GM21786 (cell line): ENCODE data around the gene NR1H2.
"Not testable (repeated sequence)": the region's sequence is repeated elsewhere in the genome, so short reads cannot be mapped to it uniquely, and the experiment has no call there.

Experiments
- ATAC-seq: cut with Tn5 transposase; IDR thresholded peaks from one replicate; pipeline ENCODE4 v1.9.1; 2021; ENCODE audit not compliant: unreplicated experiment

Gene NR1H2

DNA sequence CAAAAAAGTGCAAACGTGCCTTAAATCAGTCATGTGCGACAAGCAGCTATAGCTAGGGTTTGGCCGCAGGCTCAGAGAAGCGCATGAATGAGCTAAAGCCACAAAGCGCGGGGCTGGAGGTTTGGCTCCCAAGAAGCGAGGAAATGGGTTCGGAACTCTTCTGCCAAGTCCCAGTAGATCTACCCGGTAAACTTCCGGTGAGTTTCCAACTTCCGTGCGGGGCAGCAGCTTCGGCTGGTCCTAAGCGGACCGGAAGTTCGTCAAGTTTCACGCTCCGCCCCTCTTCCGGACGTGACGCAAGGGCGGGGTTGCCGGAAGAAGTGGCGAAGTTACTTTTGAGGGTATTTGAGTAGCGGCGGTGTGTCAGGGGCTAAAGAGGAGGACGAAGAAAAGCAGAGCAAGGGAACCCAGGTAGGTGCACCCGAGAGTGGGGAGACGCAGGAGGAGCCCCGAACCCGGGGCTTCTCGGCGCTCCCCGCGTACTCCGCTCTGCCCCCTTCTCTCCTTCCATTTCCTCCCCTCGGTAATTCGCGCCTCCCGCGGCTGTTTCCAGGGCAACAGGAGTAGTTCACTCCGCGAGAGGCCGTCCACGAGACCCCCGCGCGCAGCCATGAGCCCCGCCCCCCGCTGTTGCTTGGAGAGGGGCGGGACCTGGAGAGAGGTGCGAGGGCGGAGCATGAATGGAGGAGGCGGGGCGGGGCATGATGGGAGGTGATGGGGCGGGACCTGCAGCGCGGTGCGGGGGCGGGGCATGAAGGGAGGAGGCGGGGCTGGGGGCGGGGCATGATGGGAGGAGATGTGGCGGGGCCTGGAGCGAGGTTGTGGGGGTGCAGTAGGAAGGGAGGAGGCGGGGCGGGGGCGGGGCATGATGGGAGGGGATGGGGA is at the start of gene NR1H2:
NR1H2 (plus strand) TSS at position 292 of the 885 bp plus-strand sequence. CDS start 1,149 bp downstream, outside the sequence.
- peak; percentile 79 for ATAC-seq

DNA sequence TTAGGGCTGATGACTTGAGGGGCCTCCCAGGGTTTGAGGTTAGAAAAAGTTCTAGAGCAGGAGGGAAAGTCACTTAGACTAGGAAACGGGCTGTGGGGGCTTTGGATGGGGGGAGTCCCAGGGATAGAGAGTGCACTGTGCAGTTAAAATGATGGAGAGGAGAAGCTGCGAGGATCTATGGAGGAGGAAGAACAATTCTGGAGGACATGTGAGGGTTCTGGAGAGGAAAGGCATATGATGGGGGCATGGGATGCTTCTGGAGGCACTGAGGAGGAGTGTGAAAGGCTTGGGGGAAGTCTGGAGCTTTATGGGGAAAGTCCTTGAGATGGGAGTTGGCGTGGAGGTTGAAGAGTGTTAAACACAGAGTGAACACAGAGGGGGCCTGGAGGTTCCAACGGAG is 49.2 kb upstream of the NR1H2 start:
- no peak for ATAC-seq

DNA sequence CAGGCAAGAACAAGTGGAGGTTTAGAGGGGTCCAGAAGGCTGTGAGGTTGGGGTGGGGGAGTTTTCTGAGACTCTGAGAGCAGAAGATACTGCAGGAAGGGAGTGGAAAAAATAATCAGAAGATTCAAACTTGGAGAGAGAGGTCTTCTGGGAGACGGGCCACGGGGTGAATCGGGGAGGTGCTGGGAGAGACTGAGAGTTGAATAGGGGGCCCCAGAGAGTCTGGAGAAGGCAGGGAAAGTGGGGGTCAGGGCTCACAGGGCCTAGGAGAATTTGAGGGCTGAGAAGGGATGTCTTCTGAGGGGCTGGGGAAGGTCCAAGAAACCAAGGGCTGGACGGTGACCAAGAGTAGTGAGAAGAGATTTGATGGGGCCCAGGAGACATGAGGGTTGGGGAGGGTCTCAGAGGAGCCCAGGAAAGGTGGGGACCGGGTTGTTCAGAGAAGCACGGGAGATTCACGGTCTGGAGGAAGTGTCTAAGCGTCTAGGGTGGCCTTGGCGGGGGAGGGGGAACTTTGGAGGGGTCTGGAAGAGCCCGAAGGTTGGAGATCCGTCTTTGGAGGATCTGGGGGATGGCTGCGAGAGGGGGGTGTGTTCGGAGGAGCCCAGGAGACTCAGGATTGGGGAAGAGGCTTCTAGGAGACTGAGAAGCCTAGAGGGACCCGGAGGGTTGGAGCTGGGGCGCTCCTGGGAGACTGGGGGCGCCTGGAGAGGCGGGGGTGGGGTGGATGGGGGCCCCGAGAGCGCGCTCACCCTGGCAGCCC is 48.6 kb upstream of the NR1H2 start:
- ATAC-seq: no peak

DNA sequence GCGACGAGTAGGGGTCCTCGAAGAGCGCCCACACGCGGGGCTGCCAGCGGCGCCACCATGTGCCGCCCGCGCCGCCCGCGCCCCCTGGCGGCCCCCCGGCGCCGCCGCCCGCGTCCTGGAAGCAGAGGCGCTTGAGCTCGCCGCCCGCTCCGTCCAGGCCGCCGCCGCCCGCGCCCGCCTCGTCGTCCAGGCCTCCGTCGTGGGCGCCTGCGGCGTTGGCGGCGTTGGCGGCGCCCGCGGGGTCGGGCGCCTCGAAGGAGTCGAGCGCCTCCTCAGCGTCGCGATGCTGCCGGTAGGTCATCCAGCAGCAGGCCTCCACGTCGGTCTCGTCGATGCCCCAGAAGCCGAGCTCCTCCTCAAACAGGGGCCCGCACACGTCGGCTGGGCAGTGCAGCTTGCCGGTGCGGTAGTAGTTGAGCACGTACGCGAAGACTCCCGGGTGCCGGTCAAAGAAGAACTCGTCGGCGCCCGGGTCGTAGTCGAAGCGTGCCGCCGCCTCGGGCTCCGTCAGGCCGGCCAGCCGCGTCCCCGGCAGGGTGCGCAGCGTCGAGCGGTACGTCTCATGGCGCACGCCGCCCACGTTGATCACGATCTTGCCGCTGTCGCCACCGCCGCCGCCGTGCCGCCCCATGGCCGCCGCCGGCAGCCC is 47.9 kb upstream of the NR1H2 start:
- no peak for ATAC-seq

DNA sequence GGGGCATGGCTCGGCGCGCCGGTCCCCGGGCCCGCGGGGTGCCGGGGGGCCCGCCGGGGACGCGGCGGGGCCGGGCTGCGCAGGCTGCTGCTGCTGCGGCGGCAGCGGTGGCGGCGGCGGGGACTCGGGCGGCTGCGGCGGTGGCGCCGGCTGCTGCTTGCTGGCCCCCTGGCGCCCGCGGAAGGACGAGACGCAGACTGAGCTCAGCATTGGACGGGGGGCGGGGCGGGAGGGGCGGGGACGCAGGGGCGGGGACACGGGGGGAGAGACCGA is 47.4 kb upstream of the NR1H2 start:
- ATAC-seq: peak; percentile 2

DNA sequence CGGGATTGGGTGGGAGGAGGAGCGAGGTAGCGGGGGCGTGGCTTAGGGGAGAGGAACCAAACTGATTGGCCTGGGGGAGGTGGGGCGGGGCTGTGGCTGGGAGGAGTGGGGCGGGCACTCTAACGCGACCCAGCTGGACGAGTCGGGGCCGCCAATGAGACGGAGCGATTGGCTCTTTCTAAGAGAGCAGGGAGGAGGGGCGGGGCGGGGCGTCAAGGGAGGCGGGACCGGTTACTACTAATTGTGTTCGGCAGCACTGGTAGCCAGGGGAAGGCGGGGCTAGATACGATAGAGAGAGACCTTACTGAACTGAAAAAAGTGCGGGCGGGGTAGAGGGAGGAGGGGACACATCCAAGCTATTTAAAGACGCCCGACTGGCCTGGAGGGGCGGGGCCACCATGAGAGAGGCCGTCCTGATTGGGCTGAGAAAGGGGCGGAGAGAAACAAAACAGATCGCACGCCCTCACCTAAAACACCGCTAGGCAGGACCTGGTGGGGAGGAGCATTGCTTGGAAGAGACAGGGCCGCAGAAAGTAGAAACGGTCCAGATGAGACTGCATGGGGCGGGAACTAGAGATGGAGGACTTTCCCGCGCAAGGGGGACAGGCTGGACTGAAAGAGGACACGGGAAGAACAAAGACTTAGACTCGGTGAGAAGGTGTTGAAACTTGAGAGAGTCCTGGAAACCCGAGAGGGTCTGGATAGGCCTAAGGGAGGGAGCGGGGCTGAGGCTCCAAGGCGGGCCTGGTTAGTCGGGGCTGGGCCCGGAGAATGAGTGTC is 46.9 kb upstream of the NR1H2 start, which contains the start of gene KCNC3:
KCNC3 (minus strand) TSS at position 232 of the 780 bp plus-strand sequence. CDS start 295 bp downstream, outside the sequence.
- ATAC-seq: peak; percentile 46

DNA sequence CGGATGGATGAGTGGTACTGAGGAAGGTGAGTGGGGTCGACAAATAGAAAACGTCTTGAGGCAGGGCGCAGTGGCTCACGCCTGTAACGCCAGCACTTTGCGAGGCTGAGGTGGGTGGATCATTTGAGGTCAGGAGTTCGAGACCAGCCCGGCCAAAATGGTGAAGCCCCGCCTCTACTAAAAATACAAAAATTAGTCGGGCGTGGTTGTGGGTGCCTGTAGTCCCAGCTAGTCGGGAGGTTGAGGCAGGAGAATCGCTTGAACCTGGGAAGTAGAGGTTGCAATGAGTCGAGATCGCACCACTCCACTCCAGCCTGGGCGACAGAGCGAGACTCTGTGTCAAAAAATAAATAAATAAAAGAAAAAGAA is 46.3 kb upstream of the NR1H2 start:
- ATAC-seq: not testable (repeated sequence)

DNA sequence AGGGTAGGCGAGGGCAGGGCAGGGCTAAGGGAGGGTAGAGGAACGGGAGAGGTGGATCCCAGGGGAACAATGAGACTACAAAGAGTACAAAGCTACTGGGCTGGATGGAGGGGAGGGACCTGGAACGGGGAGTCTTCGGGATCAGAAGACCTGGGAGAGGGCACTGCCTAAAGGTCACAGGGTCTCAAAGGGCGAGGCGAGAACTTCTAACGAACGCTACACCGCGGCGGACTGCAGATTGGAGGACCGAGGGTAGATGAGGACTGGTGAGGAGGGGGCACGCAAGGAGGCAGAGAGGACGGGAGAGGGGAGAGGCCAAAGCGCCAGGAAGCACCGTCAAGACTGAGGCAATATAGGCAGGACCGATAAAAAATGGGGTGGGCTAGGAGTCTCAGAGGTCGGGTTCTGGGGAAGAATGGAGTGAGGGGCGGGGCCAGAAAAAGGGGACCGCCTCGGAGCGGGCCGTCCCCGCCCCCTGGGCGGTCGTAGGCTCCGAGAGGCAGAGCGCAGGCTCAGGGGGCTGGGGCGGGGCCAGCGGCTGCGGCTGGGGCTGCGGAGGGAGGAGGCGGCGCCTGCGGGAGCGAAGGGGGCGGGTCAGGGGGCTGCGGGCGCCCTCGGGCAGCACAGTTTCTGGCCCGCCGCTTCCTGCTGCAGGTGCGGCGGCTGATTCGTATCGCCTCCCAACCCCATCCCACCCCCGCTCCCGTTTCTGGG is 45.7 kb upstream of the NR1H2 start:
- no peak for ATAC-seq

DNA sequence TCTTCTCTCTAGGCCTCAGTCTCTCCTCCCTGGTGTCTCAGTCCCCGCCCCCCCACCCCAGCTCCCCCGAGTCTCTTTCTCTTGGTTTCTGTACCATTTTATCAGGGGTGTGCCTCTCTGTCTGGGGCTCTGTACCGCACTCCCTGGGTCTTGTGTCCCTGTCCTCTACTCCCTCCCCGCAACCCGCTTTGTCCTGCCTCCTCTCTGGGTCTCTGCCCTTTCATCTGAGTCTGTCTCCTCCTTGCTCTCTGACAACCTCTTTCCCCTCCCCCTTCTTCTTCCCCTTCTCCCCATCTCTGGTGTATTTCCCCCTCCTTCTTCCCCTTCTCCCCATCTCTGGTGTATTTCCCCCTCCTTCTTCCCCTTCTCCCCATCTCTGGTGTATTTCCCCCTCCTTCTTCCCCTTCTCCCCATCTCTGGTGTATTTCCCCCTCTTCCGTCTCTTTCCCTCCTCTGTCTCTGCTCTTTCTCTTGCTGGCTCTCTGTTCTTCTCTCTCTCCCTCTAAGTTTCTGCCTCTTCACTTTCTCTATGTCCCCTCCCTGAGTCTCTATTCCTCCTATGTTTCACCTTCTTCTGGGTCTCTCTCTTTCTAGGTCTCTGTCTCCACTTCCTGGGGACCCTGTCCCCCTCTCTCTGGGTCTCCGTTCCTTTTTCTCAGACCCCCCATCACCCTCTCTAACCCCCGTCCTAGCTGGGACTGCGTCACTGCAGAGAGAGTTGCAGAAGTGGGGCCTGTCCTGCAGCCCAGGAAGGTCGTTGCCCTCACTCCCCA is 44.9 kb upstream of the NR1H2 start:
- ATAC-seq: no peak

DNA sequence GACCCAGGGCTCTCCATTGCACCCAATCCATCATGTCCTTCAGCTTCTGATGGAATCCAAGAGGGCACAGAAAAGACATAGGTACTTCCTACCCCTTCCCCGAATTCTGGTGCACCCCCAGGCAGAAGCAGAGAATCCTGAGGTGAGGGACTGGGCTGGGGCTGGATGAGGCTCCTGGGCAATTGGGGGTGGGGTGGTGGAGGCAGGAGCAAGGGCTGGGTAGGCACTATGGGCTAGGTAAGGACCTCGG is 44.3 kb upstream of the NR1H2 start:
- ATAC-seq: no peak

DNA sequence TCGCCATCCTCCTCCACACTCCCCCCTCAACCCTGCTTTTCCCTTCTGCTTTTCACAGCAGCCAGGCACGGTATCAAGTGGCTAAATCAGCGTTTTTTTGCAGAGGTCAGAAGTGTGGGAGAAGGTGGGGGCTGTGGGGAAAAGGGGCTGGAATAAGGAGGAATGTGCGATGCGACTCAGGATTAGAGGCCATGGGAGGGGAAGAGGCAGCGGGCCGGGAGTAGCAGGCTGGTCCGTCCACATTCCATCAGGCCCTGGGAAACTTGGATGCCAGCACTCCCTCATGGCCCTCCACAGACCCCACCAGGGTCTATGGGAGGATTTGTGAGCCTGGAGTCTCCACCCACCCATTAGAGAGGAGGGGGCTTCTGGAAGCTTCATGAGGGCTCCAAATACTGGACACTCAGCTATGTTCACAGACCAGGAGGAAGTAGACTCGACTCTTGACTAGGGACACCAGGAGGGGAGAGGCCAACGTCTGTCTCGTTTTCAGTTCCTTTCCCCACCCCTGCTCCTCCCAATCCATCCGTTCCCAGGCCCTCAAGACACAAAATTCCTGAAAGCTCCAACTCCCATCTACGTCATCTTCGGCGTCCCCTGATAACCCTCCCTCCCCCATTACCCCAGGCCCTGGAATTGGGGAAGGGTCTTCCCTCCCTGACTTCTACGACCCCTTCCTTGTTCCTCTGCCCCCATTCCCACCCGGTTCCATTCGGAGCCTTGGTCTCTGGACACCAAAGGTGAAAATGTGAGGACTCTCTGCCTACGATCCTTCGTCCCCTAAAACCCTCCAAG is 43.8 kb upstream of the NR1H2 start:
- no peak for ATAC-seq

DNA sequence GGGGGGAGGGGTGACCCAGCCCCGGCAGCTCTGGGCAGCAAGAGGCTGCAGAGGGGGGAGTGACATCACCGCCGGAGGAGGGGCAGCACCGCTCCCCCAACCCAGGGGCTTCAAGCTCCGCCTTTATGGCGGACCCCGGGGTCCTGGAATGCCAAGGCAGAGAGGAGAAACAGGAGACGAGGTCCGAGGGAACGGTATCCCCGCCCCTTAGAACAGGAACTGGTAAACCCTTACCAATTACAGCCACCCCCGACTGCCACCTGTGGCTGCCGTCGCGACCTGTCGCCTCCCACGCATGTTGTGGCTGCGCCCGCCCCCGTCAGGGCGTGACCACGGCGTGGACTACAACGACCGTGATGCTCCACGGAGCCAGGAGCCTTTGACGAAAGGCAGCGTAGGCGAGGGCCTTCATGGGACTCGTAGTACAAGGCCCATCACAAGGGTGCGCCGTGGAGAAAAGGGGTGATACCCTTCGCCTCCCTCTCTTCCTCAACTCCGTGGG is 43.0 kb upstream of the NR1H2 start:
- peak; percentile 43 for ATAC-seq

DNA sequence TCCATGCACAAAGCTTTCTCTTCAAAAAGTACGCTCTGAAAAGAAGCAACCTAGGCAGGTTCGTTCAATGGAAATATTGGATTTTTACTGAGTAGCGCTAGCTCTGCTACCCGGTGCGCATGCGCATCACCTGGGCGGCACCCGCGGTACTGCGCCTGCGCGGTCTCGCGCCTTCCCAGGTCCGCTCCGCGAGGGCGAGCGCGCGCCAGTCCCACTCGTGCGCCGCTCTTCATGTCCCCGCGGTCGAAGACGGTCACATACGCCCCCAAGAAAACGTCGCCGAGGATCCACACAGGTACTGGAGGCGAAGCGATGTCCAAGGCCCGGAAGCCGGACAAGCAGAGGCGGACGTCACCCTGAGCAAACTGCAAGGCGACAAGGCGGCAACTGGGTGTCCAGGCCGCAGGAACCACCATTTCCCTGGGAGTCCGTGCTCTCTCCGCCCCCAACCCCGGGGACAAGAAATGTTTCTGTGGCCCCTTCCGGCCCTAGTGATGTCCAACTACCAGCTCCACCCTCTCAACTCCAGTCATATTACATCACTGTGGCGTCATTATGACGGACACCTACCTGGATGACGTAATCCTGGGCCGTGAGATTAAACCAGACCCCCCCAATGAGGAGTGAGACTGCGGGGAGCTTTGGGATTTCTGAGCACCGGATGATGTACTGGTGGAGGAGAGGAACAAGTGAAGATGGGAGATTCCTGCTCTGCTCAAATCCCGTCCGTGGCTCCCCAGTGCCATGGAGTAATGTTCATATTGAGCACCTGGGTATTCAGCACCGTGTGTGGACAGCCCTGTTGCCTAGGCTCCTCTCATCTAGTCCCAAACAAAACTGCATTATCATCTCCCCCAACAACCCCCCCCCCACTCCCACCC is 42.3 kb upstream of the NR1H2 start:
- ATAC-seq: peak; percentile 20

DNA sequence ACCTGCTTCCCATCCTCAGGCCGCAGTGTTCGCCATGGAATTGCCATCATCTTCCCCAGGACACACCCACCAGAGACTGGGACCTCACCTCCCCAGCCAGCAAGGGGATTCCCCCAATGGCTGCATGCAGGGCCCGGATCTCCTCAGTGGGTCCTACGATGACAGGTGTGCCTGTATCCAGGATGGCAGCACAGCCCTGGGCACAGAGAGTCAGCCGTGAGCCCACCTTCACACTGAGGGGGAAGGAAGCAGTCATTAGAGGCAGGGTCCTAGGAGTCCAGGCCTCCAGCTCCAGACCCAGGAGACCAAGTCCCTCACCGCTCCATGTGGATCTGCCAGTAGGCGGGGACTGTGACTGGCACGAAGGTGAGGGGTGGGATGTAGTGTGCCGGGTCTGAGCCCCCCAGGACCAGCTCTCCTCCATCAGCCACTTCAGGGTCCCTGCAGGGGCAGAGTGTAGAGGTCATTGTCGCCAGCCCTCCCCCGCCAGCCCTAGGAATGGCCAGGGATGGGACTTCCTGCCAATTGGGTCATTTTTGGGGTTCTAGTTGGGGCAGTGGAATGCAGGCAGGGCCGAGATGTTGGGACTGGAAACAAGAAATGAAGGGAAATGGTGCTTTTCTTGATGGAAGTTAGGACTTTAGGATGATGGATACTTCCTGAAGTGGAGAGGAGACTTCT is 41.4 kb upstream of the NR1H2 start:
- no peak for ATAC-seq

DNA sequence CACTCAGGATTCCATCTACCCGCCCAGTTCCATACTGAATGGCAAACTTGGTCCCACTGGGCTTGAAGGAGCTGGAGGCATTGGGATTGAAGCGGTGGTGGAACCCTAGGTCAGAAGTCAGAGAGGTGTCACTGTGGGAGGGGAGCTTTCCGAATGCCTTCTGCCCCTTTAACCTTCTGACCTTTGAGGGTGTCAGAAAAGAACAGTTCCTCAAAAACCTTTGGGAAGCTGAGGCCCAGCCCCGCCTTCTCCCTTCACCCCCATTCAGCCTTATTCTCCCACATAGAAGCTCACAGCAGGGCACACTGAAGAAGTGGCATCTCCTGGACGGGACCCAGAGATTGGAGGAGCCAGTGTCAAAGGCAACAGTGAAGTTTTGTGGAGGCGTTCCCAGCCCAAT is 39.2 kb upstream of the NR1H2 start:
- ATAC-seq: not testable (repeated sequence)

DNA sequence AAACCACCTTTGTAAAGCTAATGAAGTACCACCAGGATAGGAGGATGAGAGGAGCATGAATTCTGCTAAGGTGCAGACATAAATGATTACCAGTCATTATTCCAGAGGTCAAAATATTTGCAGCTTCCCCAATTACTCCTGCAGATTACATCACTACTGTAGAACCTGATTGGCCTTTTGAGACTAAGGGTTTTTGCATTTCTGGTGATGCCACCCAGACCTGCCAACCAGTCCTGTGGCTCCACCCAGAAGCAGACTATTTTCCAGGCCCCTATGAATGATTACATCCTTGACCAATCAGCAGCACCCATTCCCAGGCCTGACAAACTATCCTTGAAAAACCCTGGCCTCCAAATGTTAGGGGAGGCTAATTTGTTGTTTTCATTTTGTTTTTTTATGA is 35.9 kb upstream of the NR1H2 start:
- no peak for ATAC-seq

DNA sequence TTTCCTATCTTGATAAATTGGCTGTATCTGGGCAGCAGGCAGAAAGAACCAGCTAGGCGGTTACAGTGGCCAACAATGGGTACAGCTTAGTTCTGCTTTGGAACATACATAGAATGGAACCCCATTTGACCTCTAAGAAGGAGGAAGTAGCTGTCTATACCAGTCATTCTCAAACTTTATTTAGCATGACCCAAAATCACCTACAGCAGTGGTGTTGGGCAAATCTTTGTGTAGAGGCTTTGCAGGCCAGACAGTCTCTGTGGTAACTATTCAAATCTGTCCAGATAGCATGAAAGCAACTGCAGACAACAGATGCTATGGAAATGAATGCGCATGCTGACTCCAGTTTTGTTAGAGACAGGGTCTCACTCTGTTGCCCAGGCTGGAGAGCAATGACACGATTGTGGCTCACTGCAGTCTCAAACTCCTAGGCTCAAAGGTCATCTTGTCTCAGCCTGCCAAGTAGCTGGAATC is 35.1 kb upstream of the NR1H2 start:
- ATAC-seq: peak; percentile 49
